HAP-1 (cell line): Measurements from ENCODE around the gene CLIC5.

ENCODE experiments used
- DNase-seq, 2 experiments: peaks; one replicate each; pipeline ENCODE4 v3.0.0-alpha.2; 2016 to 2020; ENCODE audit warnings: low spot score in 2 of 2
- H3K27me3 ChIP-seq: fragments of 250-450 bp; sonication (Bioruptor Pico); 2 replicates; pipeline ENCODE4 v1.5.1; 2020; ENCODE audit warnings: low read depth, mild to moderate bottlenecking, moderate library complexity
- H3K36me3 ChIP-seq: fragments of 250-450 bp; sonication (Bioruptor Pico); replicated peaks from 2 replicates; pipeline ENCODE4 v1.5.1; 2020; ENCODE audit warnings: mild to moderate bottlenecking
- H3K4me1 ChIP-seq: fragments of 250-450 bp; sonication (Bioruptor Pico); 2 replicates; pipeline ENCODE4 v1.5.1; 2020; ENCODE audit warnings: mild to moderate bottlenecking
- H3K4me3 ChIP-seq: fragments of 250-450 bp; sonication (Bioruptor Pico); 2 replicates; pipeline ENCODE4 v1.5.1; 2020; ENCODE audit warnings: mild to moderate bottlenecking, moderate library complexity
- H3K9me3 ChIP-seq: fragments of 250-450 bp; sonication (Bioruptor Pico); 2 replicates; pipeline ENCODE4 v1.5.1; 2020; ENCODE audit warnings: mild to moderate bottlenecking, moderate library complexity
- in situ Hi-C: fragments of 300-500 bp; cut with MboI; formaldehyde crosslinking; loops from 3 replicates; pipeline ENCODE4 v1.14.3; 2020; ENCODE audit warnings: low sequenced_read_pairs, inconsistent platforms, mixed read lengths

CLIC5 gene

GRCh38 chr6:46023216-46023915 lies 7.7 kb upstream of the CLIC5 start:
- H3K4me3 ChIP-seq: no peak overlapping the region
- no peak for DNase-seq
- H3K9me3 ChIP-seq: no peaks in the 10 kb centered on the region
- no peaks in the 10 kb centered on the region for H3K36me3 ChIP-seq
- no peaks in the 10 kb centered on the region for H3K4me1 ChIP-seq
- no peaks in the 10 kb centered on the region for H3K27me3 ChIP-seq
- in situ Hi-C loops: no loop called here

GRCh38 chr6:46022106-46022948 lies 6.7 kb upstream of the CLIC5 start:
- H3K4me1 ChIP-seq: no peaks in the 10 kb centered on the region
- in situ Hi-C loops: no loop called here
- H3K36me3 ChIP-seq: no peaks in the 10 kb centered on the region
- H3K27me3 ChIP-seq: peaks cover under 1% of the 10 kb centered on the region; the same call in 1 of the 2 replicates
- no peaks in the 10 kb centered on the region for H3K9me3 ChIP-seq
- DNase-seq: no peak
- H3K4me3 ChIP-seq: no peak overlapping the region

GRCh38 chr6:46017726-46018125 lies 2.1 kb upstream of the CLIC5 start:
- H3K4me3 ChIP-seq: no peak overlapping the region
- peaks cover 33% of the 10 kb centered on the region for H3K27me3 ChIP-seq
- no peaks in the 10 kb centered on the region for H3K36me3 ChIP-seq
- H3K9me3 ChIP-seq: no peaks in the 10 kb centered on the region
- H3K4me1 ChIP-seq: no peaks in the 10 kb centered on the region
- in situ Hi-C loops: no loop called here
- no peak for DNase-seq

GRCh38 chr6:46016063-46016608 lies 476 bp upstream of the CLIC5 start:
- H3K4me1 ChIP-seq: no peaks in the 10 kb centered on the region
- no peak for DNase-seq
- peaks cover 35% of the 10 kb centered on the region for H3K27me3 ChIP-seq
- H3K4me3 ChIP-seq: no peak overlapping the region
- H3K9me3 ChIP-seq: no peaks in the 10 kb centered on the region
- no peaks in the 10 kb centered on the region for H3K36me3 ChIP-seq
- in situ Hi-C loops: no loop called here

- no peaks in the 10 kb centered on the region for H3K36me3 ChIP-seq
- no peaks in the 10 kb centered on the region for H3K9me3 ChIP-seq
- DNase-seq: peak in 1 of 2 experiments; percentile 7
- H3K4me3 ChIP-seq: peak overlapping the region; percentile 22
- H3K27me3 ChIP-seq: peaks cover 35% of the 10 kb centered on the region
- in situ Hi-C loops: no loop called here
- H3K4me1 ChIP-seq: no peaks in the 10 kb centered on the region
Observed at GRCh38 chr6:46014511-46015118, 1.0 kb downstream of the CLIC5 start.

GRCh38 chr6:46014046-46014445 lies 1.6 kb downstream of the CLIC5 start:
- Histone ChIP-seq H3K4me1 (no peaks in the 10 kb centered on the region), H3K9me3 (no peaks in the 10 kb centered on the region), H3K27me3 (peaks cover 35% of the 10 kb centered on the region), H3K4me3 (no peak overlapping the region), H3K36me3 (no peaks in the 10 kb centered on the region)
- in situ Hi-C loops: no loop called here
- no peak for DNase-seq

GRCh38 chr6:46013639-46014038 lies 2.0 kb downstream of the CLIC5 start:
- H3K36me3 ChIP-seq: no peaks in the 10 kb centered on the region
- H3K27me3 ChIP-seq: peaks cover 35% of the 10 kb centered on the region
- H3K4me3 ChIP-seq: no peak overlapping the region
- no peaks in the 10 kb centered on the region for H3K9me3 ChIP-seq
- in situ Hi-C loops: no loop called here
- H3K4me1 ChIP-seq: no peaks in the 10 kb centered on the region
- DNase-seq: no peak

GRCh38 chr6:46012834-46013233 lies 2.8 kb downstream of the CLIC5 start:
- Histone ChIP-seq H3K4me3 (no peak overlapping the region), H3K4me1 (no peaks in the 10 kb centered on the region), H3K9me3 (no peaks in the 10 kb centered on the region), H3K36me3 (no peaks in the 10 kb centered on the region), H3K27me3 (peaks cover 35% of the 10 kb centered on the region)
- in situ Hi-C loops: no loop called here
- DNase-seq: no peak

GRCh38 chr6:46011188-46012085 lies 4.2 kb downstream of the CLIC5 start:
- Histone ChIP-seq H3K27me3 (peaks cover 26% of the 10 kb centered on the region), H3K4me3 (no peak overlapping the region), H3K9me3 (no peaks in the 10 kb centered on the region), H3K36me3 (no peaks in the 10 kb centered on the region), H3K4me1 (no peaks in the 10 kb centered on the region)
- in situ Hi-C loops: no loop called here
- DNase-seq: no peak

- Histone ChIP-seq H3K4me1 (no peaks in the 10 kb centered on the region), H3K4me3 (no peak overlapping the region), H3K36me3 (no peaks in the 10 kb centered on the region), H3K27me3 (peaks cover 23% of the 10 kb centered on the region), H3K9me3 (no peaks in the 10 kb centered on the region)
- no peak for DNase-seq
- in situ Hi-C loops: no loop called here
Observed at GRCh38 chr6:46010771-46011170, 4.9 kb downstream of the CLIC5 start.

- no peaks in the 10 kb centered on the region for H3K4me1 ChIP-seq
- in situ Hi-C loops: no loop called here
- no peaks in the 10 kb centered on the region for H3K9me3 ChIP-seq
- no peaks in the 10 kb centered on the region for H3K36me3 ChIP-seq
- H3K27me3 ChIP-seq: peaks cover 18% of the 10 kb centered on the region
- H3K4me3 ChIP-seq: no peak overlapping the region
- DNase-seq: no peak
Observed at GRCh38 chr6:46010270-46010669, 5.4 kb downstream of the CLIC5 start.

GRCh38 chr6:46002264-46002663 lies 13.4 kb downstream of the CLIC5 start:
- no peaks in the 10 kb centered on the region for H3K36me3 ChIP-seq
- H3K4me1 ChIP-seq: no peaks in the 10 kb centered on the region
- no peaks in the 10 kb centered on the region for H3K27me3 ChIP-seq
- in situ Hi-C loops: no loop called here
- no peak overlapping the region for H3K4me3 ChIP-seq
- H3K9me3 ChIP-seq: no peaks in the 10 kb centered on the region
- DNase-seq: no peak

GRCh38 chr6:46000905-46001304 lies 14.8 kb downstream of the CLIC5 start:
- Histone ChIP-seq H3K4me3 (no peak overlapping the region), H3K36me3 (no peaks in the 10 kb centered on the region), H3K4me1 (no peaks in the 10 kb centered on the region), H3K27me3 (no peaks in the 10 kb centered on the region), H3K9me3 (no peaks in the 10 kb centered on the region)
- no peak for DNase-seq
- in situ Hi-C loops: no loop called here
